ENCODE results near the gene KRT37.
"Not testable (repeated sequence)": the region's sequence is repeated elsewhere in the genome, so short reads cannot be mapped to it uniquely, and the experiment has no call there.

KRT37 gene

GRCh38 chr17:41434005-41434404 lies 9.6 kb upstream of the KRT37 start:
- DNase-seq: no peak

GRCh38 chr17:41433586-41433985 lies 9.2 kb upstream of the KRT37 start:
- no peak for DNase-seq

- DNase-seq: not testable (repeated sequence)
Observed at GRCh38 chr17:41430376-41430775, 6.0 kb upstream of the KRT37 start.

GRCh38 chr17:41429667-41430066 lies 5.3 kb upstream of the KRT37 start:
- no peak for DNase-seq

GRCh38 chr17:41428591-41429291 lies 4.4 kb upstream of the KRT37 start:
- no peak for DNase-seq

- not testable (repeated sequence) for DNase-seq
Observed at GRCh38 chr17:41422586-41422985, 1.8 kb downstream of the KRT37 start.

GRCh38 chr17:41421617-41422016 lies 2.8 kb downstream of the KRT37 start:
- no peak for DNase-seq

- DNase-seq: no peak
Observed at GRCh38 chr17:41421116-41421515, 3.3 kb downstream of the KRT37 start.

GRCh38 chr17:41420134-41420533 lies 4.3 kb downstream of the KRT37 start:
- no peak for DNase-seq

GRCh38 chr17:41419716-41420115 lies 4.7 kb downstream of the KRT37 start:
- DNase-seq: no peak

GRCh38 chr17:41418116-41418860 lies 6.1 kb downstream of the KRT37 start:
- DNase-seq: no peak

- DNase-seq: no peak
Observed at GRCh38 chr17:41417576-41418015, 6.8 kb downstream of the KRT37 start.

GRCh38 chr17:41417127-41417526 lies 7.3 kb downstream of the KRT37 start:
- DNase-seq: no peak

- no peak for DNase-seq
Observed at GRCh38 chr17:41416479-41416878, 7.9 kb downstream of the KRT37 start.

GRCh38 chr17:41415833-41416335 lies 8.5 kb downstream of the KRT37 start:
- DNase-seq: no peak

- DNase-seq: no peak
Observed at GRCh38 chr17:41415411-41415810, 9.0 kb downstream of the KRT37 start.

- no peak for DNase-seq
Observed at GRCh38 chr17:41413982-41414381, 10.4 kb downstream of the KRT37 start.

- DNase-seq: no peak
Observed at GRCh38 chr17:41413353-41413957, 10.9 kb downstream of the KRT37 start.

GRCh38 chr17:41411072-41411840 lies 13.1 kb downstream of the KRT37 start:
- no peak for DNase-seq

GRCh38 chr17:41407226-41407625 lies 17.2 kb downstream of the KRT37 start:
- DNase-seq: no peak

GRCh38 chr17:41406205-41406604 lies 18.2 kb downstream of the KRT37 start:
- DNase-seq: no peak

GRCh38 chr17:41404024-41404671 lies 20.2 kb downstream of the KRT37 start:
- DNase-seq: peak; percentile 60

All from activated CD8-positive, alpha-beta memory T cell treated with anti-CD3 and anti-CD28 coated beads, Interleukin-2, amount 50 U/mL, for 48 hours (primary cell).